ENCODE results near the gene SORBS1. TPM values are rescaled to one million over a fixed set of nuclear protein-coding genes. Genes with fewer than 3 reads are reported as not detected.

Gene SORBS1
- total and polyA plus RNA-seq, 2 of the 13 experiments (the other 11 are each of a cell fraction or from before 2014, with no cell fraction given), result 16.8 to 39.8 TPM

DNA sequence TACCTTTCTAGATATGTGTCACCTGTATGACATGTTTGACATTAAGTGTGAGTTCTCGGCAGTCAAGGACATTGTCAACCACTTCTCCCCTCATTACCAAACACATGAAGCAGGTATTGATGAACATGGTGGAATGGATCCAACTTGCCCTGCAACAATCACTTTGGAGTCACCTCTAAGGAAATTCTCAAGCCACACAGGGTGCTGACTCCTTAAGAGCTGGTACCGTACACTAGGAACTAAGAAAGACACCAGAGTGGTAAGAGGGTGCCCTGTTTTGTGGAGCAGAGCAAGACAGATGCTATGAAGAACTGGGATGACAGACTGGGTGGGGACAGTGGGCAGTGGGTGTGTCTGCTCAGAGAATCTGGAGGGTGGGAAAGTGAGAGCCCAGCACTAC lies 17.4 kb upstream of the SORBS1 start:
- H3K9me3 ChIP-seq (ENCODE audit: low read length), result no peaks in the 10 kb centered on the region
- no peak overlapping the region for H3K4me2 ChIP-seq (ENCODE audit: low read depth, low read length)
- 26% methylated on average over 2 of the region's 2 CpGs for WGBS (ENCODE audit: low lambda C conversion rate)
- H3K36me3 ChIP-seq (replicated peaks in 1 of 2; ENCODE audit: control insufficient read depth in 1 of 2, insufficient read depth in 2 of 2, low read length in 2 of 2), result no peaks in the 10 kb centered on the region
- intact Hi-C loops (cut with micrococcal nuclease; ENCODE audit: unreplicated experiment), result no loop called here
- H3K4me3 ChIP-seq (replicated peaks in 1 of 3; ENCODE audit: insufficient read depth in 1 of 3, low read depth in 2 of 3, low read length in 3 of 3), result no peak overlapping the region
- H4K20me1 ChIP-seq (ENCODE audit: insufficient read depth, low read length), result no peaks in the 10 kb centered on the region
- no peaks in the 10 kb centered on the region for H3K79me2 ChIP-seq (ENCODE audit: insufficient read depth, low read length)
- ChIA-PET POLR2A (no interaction called here), CTCF (ENCODE audit: low intra/inter-chr PET ratio, low total read pairs) (no interaction called here)
- DNase-seq (ENCODE audit: low spot score), result no peak
- in situ Hi-C loops (cut with HindIII; ENCODE audit: extremely low pct_ligation_motif_present, low pct_unique_long_range_greater_than_20kb), result no loop called here
- 0 out of 5 replicates have a peak, but pooled peaks cover 0 to 10% of the 10 kb centered on the region in 2 experiments for H3K27me3 ChIP-seq (ENCODE audit: control insufficient read depth in 1 of 2, insufficient read depth in 2 of 2, low read length in 2 of 2)
- no peak overlapping the region for H2AFZ ChIP-seq (ENCODE audit: low read length)
- no peak for FAIRE-seq
- no TSS peak for BruUV-seq (replicated peaks)
- no peak overlapping the region for H3K27ac ChIP-seq (ENCODE audit: extremely low read length, insufficient read depth, low read length)
- no peak for ATAC-seq
- TF ChIP-seq ZNF773 (CRISPR knock-in tag; IDR thresholded peaks at IDR 0.05; ENCODE audit: borderline replicate concordance) (no peak), ZKSCAN1 (IDR thresholded peaks at IDR 0.05; ENCODE audit: low read length) (no peak), NFKBIZ (CRISPR knock-in tag; IDR thresholded peaks at IDR 0.05) (no peak), FOSL2 (CRISPR knock-in tag; IDR thresholded peaks at IDR 0.05) (no peak), KLF16 (CRISPR knock-in tag; IDR thresholded peaks at IDR 0.05) (no peak), HHEX (CRISPR knock-in tag; IDR thresholded peaks at IDR 0.05) (no peak), TBX3 (IDR thresholded peaks at IDR 0.05; ENCODE audit: borderline replicate concordance) (no peak)
- TF ChIP-seq, protein P1, sequence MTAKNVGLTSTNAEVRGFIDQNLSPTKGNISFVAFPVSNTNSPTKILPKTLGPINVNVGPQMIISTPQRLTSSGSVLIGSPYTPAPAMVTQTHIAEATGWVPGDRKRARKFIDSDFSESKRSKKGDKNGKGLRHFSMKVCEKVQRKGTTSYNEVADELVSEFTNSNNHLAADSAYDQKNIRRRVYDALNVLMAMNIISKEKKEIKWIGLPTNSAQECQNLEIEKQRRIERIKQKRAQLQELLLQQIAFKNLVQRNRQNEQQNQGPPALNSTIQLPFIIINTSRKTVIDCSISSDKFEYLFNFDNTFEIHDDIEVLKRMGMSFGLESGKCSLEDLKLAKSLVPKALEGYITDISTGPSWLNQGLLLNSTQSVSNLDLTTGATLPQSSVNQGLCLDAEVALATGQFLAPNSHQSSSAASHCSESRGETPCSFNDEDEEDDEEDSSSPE (CRISPR knock-in tag; IDR thresholded peaks at IDR 0.05), result no peak
- TF ChIP-seq, protein P2, sequence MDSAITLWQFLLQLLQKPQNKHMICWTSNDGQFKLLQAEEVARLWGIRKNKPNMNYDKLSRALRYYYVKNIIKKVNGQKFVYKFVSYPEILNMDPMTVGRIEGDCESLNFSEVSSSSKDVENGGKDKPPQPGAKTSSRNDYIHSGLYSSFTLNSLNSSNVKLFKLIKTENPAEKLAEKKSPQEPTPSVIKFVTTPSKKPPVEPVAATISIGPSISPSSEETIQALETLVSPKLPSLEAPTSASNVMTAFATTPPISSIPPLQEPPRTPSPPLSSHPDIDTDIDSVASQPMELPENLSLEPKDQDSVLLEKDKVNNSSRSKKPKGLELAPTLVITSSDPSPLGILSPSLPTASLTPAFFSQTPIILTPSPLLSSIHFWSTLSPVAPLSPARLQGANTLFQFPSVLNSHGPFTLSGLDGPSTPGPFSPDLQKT (CRISPR knock-in tag; IDR thresholded peaks at IDR 0.05; ENCODE audit: borderline replicate concordance), result no peak
- TF ChIP-seq, protein P3, sequence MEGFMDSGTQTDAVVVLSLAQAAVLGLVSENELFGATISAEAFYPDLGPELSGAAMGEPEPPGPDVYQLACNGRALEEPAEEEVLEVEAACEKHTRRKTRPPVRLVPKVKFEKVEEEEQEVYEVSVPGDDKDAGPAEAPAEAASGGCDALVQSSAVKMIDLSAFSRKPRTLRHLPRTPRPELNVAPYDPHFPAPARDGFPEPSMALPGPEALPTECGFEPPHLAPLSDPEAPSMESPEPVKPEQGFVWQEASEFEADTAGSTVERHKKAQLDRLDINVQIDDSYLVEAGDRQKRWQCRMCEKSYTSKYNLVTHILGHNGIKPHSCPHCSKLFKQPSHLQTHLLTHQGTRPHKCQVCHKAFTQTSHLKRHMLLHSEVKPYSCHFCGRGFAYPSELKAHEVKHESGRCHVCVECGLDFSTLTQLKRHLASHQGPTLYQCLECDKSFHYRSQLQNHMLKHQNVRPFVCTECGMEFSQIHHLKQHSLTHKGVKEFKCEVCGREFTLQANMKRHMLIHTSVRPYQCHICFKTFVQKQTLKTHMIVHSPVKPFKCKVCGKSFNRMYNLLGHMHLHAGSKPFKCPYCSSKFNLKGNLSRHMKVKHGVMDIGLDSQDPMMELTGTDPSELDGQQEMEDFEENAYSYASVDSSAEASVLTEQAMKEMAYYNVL (CRISPR knock-in tag; IDR thresholded peaks at IDR 0.05; ENCODE audit: borderline replicate concordance), result no peak
- no peaks in the 10 kb centered on the region for H3K4me1 ChIP-seq (ENCODE audit: insufficient read depth, low read length)
- no peak overlapping the region for H3K9ac ChIP-seq (ENCODE audit: insufficient read depth, low read depth, low read length)
